Measurements from ENCODE around the gene MR1. TPM values are rescaled to one million over a fixed set of nuclear protein-coding genes. Genes with fewer than 3 reads are reported as not detected.

MR1 gene
- total RNA-seq (10 to 100 TPM; 18.3 to 20.8 TPM), total RNA-seq (39.6 to 67.8 reads per million in 2 donors)

DNA sequence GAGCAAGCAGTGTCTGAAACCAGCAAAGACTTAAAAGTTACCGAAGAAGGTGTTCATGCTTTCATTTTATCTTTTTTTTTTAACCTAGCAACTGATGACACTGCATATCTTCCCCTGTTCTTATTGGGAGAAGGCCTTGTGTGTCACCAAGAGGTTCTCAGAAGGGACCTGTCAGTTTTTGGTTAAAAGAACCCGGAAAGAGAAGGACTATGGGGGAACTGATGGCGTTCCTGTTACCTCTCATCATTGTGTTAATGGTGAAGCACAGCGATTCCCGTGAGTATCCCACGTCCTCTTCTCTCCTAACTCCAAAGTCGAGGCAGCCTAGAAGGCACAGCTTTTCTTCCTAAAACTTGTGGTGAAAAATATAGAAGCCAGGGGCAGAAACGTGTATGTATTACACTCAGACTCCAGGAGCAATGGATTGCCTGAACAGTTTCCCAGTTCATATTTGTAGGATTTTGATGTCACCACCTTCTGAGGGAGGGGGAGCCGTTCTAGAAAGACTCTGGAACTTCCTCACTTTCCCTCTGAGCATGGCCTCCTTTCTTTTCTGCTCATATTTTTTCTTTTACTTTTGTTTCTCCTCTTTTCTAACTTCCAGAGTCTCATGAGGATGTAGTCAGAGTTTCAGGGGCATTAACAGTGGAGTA lies at the start of gene MR1:
MR1 (plus strand) TSS at position 185 of the 653 bp plus-strand sequence; CDS start at position 210, 25 bp downstream.
- DNase-seq, result no peak
- peak; percentile 98 for ATAC-seq
- Mint-ChIP-seq H3K27ac (peak within 1 kb of the TSS; percentile 96), H3K4me3 (peak within 1 kb of the TSS; percentile 96), H3K4me1 (peaks cover 40% of the 10 kb centered on the region), H3K36me3 (ENCODE audit: low read depth) (no peaks in the 10 kb centered on the region), H3K27me3 (no peaks in the 10 kb centered on the region)
- no peaks in the 10 kb centered on the region for H3K9me3 ChIP-seq (ENCODE audit: control insufficient read depth, low read length, poor library complexity, severe bottlenecking)

GRCh38 chr1:180988253-180988752 lies 45.5 kb upstream of the MR1 start:
- ATAC-seq, result no peak
- Mint-ChIP-seq H3K27ac (peak overlapping the region; percentile 2), H3K27me3 (no peaks in the 10 kb centered on the region)

DNA sequence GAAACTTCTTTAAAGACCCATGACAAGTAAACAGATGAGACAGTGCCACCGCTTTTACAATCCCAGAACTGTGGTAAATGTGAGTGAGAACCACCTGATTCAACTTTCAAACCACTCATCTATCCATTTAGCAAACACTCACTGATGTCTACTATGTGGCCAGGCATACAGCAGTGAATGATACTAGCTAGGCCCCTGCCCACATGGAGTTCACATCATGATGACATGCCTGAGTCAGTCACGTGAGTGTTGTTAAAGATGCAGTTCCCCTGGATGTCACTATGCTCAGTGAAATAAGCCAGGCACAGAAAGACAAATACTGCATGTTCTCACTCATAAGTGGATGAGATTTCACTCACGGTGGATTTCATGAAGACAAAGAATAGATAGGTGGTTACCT lies 39.5 kb upstream of the MR1 start:
- Mint-ChIP-seq H3K36me3 (ENCODE audit: low read depth) (peaks cover 6% of the 10 kb centered on the region), H3K27me3 (no peaks in the 10 kb centered on the region), H3K27ac (peak overlapping the region; percentile 75), H3K4me3 (no peak overlapping the region), H3K4me1 (peaks cover 6% of the 10 kb centered on the region)
- no peaks in the 10 kb centered on the region for H3K9me3 ChIP-seq (ENCODE audit: control insufficient read depth, low read length, poor library complexity, severe bottlenecking)
- ATAC-seq (no peak), DNase-seq (no peak)

More at GRCh38 chr1:180988253-180988752, 45.5 kb upstream of the MR1 start:
- no peaks in the 10 kb centered on the region for H3K9me3 ChIP-seq (ENCODE audit: control insufficient read depth, low read length, poor library complexity, severe bottlenecking)
- Mint-ChIP-seq H3K36me3 (ENCODE audit: low read depth) (peaks cover 14% of the 10 kb centered on the region), H3K4me3 (no peak overlapping the region), H3K4me1 (peaks cover 5% of the 10 kb centered on the region)
- no peak for DNase-seq

DNA sequence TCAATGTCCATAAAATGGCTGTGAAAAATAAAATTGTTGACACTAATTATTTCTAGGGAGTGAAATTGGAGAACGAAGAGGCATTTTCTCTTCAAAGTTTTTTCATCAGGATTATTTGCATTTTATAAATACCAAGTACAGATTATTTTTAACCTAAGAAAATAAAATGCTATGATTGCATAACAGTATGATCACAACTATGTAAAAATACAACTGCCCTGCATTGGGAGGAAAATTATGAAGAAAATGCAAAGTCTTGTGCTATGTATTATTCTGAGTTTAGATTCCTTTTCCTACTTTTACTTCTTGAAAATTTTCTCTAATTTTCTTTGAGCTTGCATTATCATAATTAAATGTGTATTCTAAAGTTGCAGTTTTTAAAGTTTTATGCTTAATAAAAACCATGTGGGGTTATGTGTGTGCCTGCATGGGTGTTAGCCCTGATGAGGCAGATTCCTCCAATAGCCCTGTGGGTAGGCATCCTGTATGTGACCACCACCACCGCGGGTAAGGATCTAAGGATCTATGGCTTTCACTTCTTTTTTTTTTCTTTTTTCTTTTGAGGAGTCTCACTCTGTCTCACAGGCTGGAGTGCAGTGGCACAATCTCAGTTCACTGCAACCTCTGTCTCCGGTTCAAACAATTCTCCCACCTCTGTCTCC lies 35.8 kb upstream of the MR1 start:
- Mint-ChIP-seq H3K4me3 (no peak overlapping the region), H3K27me3 (no peaks in the 10 kb centered on the region), H3K4me1 (peaks cover 15% of the 10 kb centered on the region), H3K27ac (no peak overlapping the region), H3K36me3 (ENCODE audit: low read depth) (peaks cover 16% of the 10 kb centered on the region)
- DNase-seq (no peak), ATAC-seq (no peak)
- H3K9me3 ChIP-seq (ENCODE audit: control insufficient read depth, low read length, poor library complexity, severe bottlenecking), result no peaks in the 10 kb centered on the region

DNA sequence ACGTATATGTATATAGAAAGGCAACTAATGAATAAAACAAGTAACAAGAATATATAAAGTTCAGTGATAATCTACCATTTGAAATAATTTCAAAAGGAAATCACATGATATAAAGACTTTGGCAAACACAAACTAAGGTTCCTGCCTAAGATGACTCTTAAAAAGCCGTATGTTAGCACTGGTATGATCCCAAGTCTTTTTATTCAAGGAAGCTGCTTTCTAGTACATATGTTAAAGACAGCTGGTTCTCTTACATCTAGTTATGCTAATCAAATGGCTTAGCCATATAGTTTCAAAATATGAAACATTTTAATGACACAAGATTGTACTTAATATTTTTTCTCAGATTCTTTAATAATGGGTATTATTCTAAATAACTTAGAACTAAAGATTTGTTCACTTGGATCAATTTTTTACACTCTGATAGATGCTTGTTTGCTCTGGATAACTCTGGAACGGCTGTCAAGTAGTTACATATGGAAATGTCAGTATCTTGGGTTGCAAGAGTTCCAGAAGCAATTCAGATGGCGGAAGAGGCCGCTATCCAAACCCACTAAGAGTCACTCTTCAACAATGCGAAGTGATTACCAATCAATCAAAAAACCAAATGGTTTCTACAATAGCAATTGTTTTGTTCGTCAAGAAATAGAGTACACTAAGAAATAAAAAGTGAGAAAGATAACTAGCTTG lies 32.5 kb upstream of the MR1 start:
- Mint-ChIP-seq H3K4me3 (no peak overlapping the region), H3K27ac (no peak overlapping the region), H3K27me3 (no peaks in the 10 kb centered on the region), H3K4me1 (peaks cover 10% of the 10 kb centered on the region), H3K36me3 (ENCODE audit: low read depth) (peaks cover 18% of the 10 kb centered on the region)
- ATAC-seq (no peak), DNase-seq (no peak)
- H3K9me3 ChIP-seq (ENCODE audit: control insufficient read depth, low read length, poor library complexity, severe bottlenecking), result no peaks in the 10 kb centered on the region

DNA sequence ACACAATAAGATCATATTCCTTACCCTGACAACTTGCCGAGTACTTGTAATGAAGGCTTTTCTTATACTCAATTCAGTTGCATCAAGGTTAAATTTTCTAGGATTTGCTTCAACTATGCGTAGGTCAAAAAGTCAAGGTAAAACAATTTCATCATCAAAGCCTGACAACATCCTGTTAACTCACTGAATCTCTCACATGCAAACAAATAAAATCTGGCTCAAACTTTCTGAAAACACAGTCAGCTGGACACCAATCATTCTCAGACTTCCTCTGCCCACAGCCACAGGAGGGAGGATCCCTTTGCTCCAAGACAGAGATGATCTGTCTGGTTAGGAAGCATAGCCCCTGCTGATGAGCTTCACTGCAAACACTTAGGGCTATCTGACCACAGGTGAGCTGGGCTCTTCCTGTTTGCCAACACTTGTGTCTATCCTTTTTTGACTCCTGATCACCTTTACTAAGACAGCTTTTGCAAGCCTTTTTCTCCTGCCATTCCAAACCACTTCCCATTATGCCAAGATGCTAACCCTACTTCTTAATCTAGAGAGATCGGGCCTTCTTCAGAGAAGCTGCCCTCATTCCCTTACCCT lies 31.1 kb upstream of the MR1 start:
- H3K9me3 ChIP-seq (ENCODE audit: control insufficient read depth, low read length, poor library complexity, severe bottlenecking), result no peaks in the 10 kb centered on the region
- ATAC-seq (no peak), DNase-seq (no peak)
- Mint-ChIP-seq H3K27ac (no peak overlapping the region), H3K4me3 (no peak overlapping the region), H3K4me1 (peaks cover 14% of the 10 kb centered on the region), H3K36me3 (ENCODE audit: low read depth) (peaks cover 18% of the 10 kb centered on the region), H3K27me3 (no peaks in the 10 kb centered on the region)

DNA sequence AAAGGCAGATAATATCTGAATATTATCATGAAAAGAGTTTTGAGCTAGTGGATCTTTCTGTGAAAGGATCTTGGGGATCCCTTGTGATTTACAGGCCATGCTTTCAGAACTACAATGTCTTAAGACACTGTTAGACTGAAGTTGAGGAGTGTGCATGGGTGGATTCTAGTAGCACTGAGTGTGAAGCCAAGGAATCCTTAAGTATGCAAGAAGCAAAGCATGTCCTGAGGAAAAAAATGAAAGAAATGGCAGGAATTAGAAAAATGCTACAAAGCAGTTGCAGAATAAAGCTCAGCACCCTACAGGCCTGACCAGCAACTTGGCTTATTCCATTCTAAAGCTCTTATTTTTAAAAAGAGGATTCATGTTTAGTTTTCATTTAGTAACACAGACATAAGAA lies 23.0 kb upstream of the MR1 start:
- Mint-ChIP-seq H3K27me3 (no peaks in the 10 kb centered on the region), H3K27ac (no peak overlapping the region)

GRCh38 chr1:181011301-181012202 lies 22.2 kb upstream of the MR1 start:
- H3K9me3 ChIP-seq (ENCODE audit: control insufficient read depth, low read length, poor library complexity, severe bottlenecking), result no peaks in the 10 kb centered on the region
- DNase-seq (no peak), ATAC-seq (no peak)
- Mint-ChIP-seq H3K4me3 (no peak overlapping the region), H3K4me1 (peaks cover 27% of the 10 kb centered on the region), H3K36me3 (ENCODE audit: low read depth) (no peaks in the 10 kb centered on the region), H3K27me3 (no peaks in the 10 kb centered on the region), H3K27ac (no peak overlapping the region)

More for the DNA sequence above, 23.0 kb upstream of the MR1 start:
- DNase-seq (no peak), ATAC-seq (no peak)
- H3K36me3 Mint-ChIP-seq (ENCODE audit: low read depth), result no peaks in the 10 kb centered on the region
- H3K4me3 Mint-ChIP-seq, result no peak overlapping the region
- no peaks in the 10 kb centered on the region for H3K9me3 ChIP-seq (ENCODE audit: control insufficient read depth, low read length, poor library complexity, severe bottlenecking)
- peaks cover 28% of the 10 kb centered on the region for H3K4me1 Mint-ChIP-seq

GRCh38 chr1:181012203-181012745 lies 21.5 kb upstream of the MR1 start:
- no peak for ATAC-seq
- peaks cover under 1% of the 10 kb centered on the region for H3K36me3 Mint-ChIP-seq (ENCODE audit: low read depth)
- H3K4me3 Mint-ChIP-seq, result no peak overlapping the region
- no peaks in the 10 kb centered on the region for H3K9me3 ChIP-seq (ENCODE audit: control insufficient read depth, low read length, poor library complexity, severe bottlenecking)
- peaks cover 26% of the 10 kb centered on the region for H3K4me1 Mint-ChIP-seq
- DNase-seq, result no peak
- H3K27ac Mint-ChIP-seq, result peak overlapping the region; percentile 68
- H3K27me3 Mint-ChIP-seq, result no peaks in the 10 kb centered on the region

GRCh38 chr1:181013144-181013543 lies 20.6 kb upstream of the MR1 start:
- ATAC-seq (peak; percentile 83), DNase-seq (no peak)
- Mint-ChIP-seq H3K4me1 (peaks cover 29% of the 10 kb centered on the region), H3K27me3 (no peaks in the 10 kb centered on the region), H3K27ac (peak overlapping the region; percentile 68), H3K36me3 (ENCODE audit: low read depth) (peaks cover 3% of the 10 kb centered on the region), H3K4me3 (peak overlapping the region; percentile 68)
- no peaks in the 10 kb centered on the region for H3K9me3 ChIP-seq (ENCODE audit: control insufficient read depth, low read length, poor library complexity, severe bottlenecking)

GRCh38 chr1:181014477-181015250 lies 19.1 kb upstream of the MR1 start:
- Mint-ChIP-seq H3K27ac (no peak overlapping the region), H3K36me3 (ENCODE audit: low read depth) (peaks cover 3% of the 10 kb centered on the region), H3K4me3 (no peak overlapping the region), H3K27me3 (no peaks in the 10 kb centered on the region), H3K4me1 (peaks cover 37% of the 10 kb centered on the region)
- H3K9me3 ChIP-seq (ENCODE audit: control insufficient read depth, low read length, poor library complexity, severe bottlenecking), result no peaks in the 10 kb centered on the region
- ATAC-seq, result no peak
- no peak for DNase-seq

DNA sequence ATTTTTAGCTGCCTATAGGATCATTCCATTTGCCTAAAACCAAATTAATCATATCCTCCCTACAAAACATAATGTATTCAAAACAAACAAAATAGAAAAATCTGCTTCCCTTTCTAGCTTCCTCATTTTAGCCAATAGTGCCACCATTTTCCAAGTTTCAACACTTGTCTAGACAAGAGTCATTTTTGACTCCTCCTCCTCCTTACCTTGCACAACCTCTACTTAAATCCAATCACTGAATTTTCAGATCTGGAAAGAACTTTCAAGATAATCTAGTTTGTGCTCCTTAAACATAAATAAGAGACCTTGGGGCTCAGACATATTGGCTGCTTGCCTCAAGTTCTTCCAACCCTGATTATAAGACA lies 18.6 kb upstream of the MR1 start:
- ATAC-seq (no peak), DNase-seq (no peak)
- Mint-ChIP-seq H3K4me3 (no peak overlapping the region), H3K4me1 (peaks cover 34% of the 10 kb centered on the region), H3K27ac (no peak overlapping the region), H3K36me3 (ENCODE audit: low read depth) (peaks cover 3% of the 10 kb centered on the region), H3K27me3 (no peaks in the 10 kb centered on the region)
- no peaks in the 10 kb centered on the region for H3K9me3 ChIP-seq (ENCODE audit: control insufficient read depth, low read length, poor library complexity, severe bottlenecking)
